Right atrium auricular region (tissue), 2 donors: Measurements from ENCODE around the gene ACOXL. TPM values are rescaled to one million over a fixed set of nuclear protein-coding genes. Genes with fewer than 3 reads are reported as not detected.
A peak's percentile ranks its signal among the peaks of the same experiment; 100 is the strongest.

Source experiments
- DNase-seq: peaks from one replicate; pipeline ENCODE4 v3.0.0-alpha.2; 2019; ENCODE audit warnings: low spot score
- H3K27ac ChIP-seq, 2 donors: fragments of 200-600 bp; sonication (generic); 1 replicate in 1 of 2; 2 replicates in 1 of 2; pipeline ENCODE4 v1.5.1; 2016 to 2019
- H3K27me3 ChIP-seq, 2 donors: fragments of 200-600 bp; sonication (generic); one replicate each; pipeline versions ENCODE4 v1.5.1 to v1.6.0; 2017 to 2019
- H3K36me3 ChIP-seq: fragments of 200-600 bp; sonication (generic); one replicate; pipeline ENCODE4 v1.5.1; 2016
- H3K4me1 ChIP-seq, 2 donors: fragments of 200-600 bp; sonication (generic); one replicate each; pipeline versions ENCODE4 v1.5.1 to v1.6.0; 2017 to 2019
- H3K4me3 ChIP-seq, 2 donors: fragments of 200-600 bp; sonication (generic); 1 replicate in 1 of 2; 2 replicates in 1 of 2; pipeline ENCODE4 v1.5.1; 2017 to 2019; ENCODE audit warnings: mild to moderate bottlenecking in 1 of 2, moderate library complexity in 1 of 2
- H3K9me3 ChIP-seq, 2 donors: fragments of 200-600 bp; sonication (generic); one replicate each; pipeline ENCODE4 v1.5.1; 2019
- CTCF ChIP-seq, 2 donors: fragments of 200-600 bp; sonication (generic); IDR thresholded peaks; one replicate each; pipeline ENCODE4 v1.5.1; 2019; ENCODE audit warnings: antibody characterized with exemption in 2 of 2
- total RNA-seq, 2 donors: library from RNA; depleted of rRNA; stranded (reverse); fragments of >200 nt; gene quantifications; one replicate each; pipeline ENCODE4 v1.1.0, GENCODE V29; 2016

ACOXL gene
- total RNA-seq, 2 donors from 2014 or later: 0.33 to 0.55 TPM

- Histone ChIP-seq H3K27ac (no peak overlapping the region), H3K4me3 (no peak overlapping the region), H3K27me3 (no peaks in the 10 kb centered on the region), H3K4me1 (peaks cover 0 to 22% of the 10 kb centered on the region in 2 donors), H3K36me3 (no peaks in the 10 kb centered on the region), H3K9me3 (no peaks in the 10 kb centered on the region)
- DNase-seq: no peak
- no peak for TF ChIP-seq CTCF (IDR thresholded peaks at IDR 0.05)
Measured at GRCh38 chr2:111030945-111031344, 298.6 kb downstream of the ACOXL start.

GRCh38 chr2:111031546-111032478 is 299.4 kb downstream of the ACOXL start:
- Histone ChIP-seq H3K4me1 (peaks cover 0 to 22% of the 10 kb centered on the region in 2 donors), H3K27ac (no peak overlapping the region), H3K4me3 (no peak overlapping the region), H3K36me3 (no peaks in the 10 kb centered on the region), H3K27me3 (no peaks in the 10 kb centered on the region), H3K9me3 (no peaks in the 10 kb centered on the region)
- no peak for TF ChIP-seq CTCF (IDR thresholded peaks at IDR 0.05)
- peak; percentile 48 for DNase-seq

GRCh38 chr2:111032721-111033429 is 300.5 kb downstream of the ACOXL start:
- Histone ChIP-seq H3K4me3 (no peak overlapping the region), H3K36me3 (no peaks in the 10 kb centered on the region), H3K9me3 (no peaks in the 10 kb centered on the region), H3K27ac (no peak overlapping the region), H3K4me1 (peaks cover 0 to 22% of the 10 kb centered on the region in 2 donors), H3K27me3 (no peaks in the 10 kb centered on the region)
- DNase-seq: peak; percentile 55
- no peak for TF ChIP-seq CTCF (IDR thresholded peaks at IDR 0.05)

GRCh38 chr2:111034146-111034545 is 301.8 kb downstream of the ACOXL start:
- H3K27ac ChIP-seq: no peak overlapping the region
- no peaks in the 10 kb centered on the region for H3K36me3 ChIP-seq
- no peak for TF ChIP-seq CTCF (IDR thresholded peaks at IDR 0.05)
- H3K4me1 ChIP-seq: peaks cover 0 to 22% of the 10 kb centered on the region in 2 donors
- no peaks in the 10 kb centered on the region for H3K9me3 ChIP-seq
- DNase-seq: no peak
- H3K4me3 ChIP-seq: no peak overlapping the region
- no peaks in the 10 kb centered on the region for H3K27me3 ChIP-seq

- Histone ChIP-seq H3K36me3 (no peaks in the 10 kb centered on the region), H3K27me3 (no peaks in the 10 kb centered on the region), H3K9me3 (no peaks in the 10 kb centered on the region), H3K4me3 (no peak overlapping the region), H3K27ac (no peak overlapping the region), H3K4me1 (peaks cover 0 to 22% of the 10 kb centered on the region in 2 donors)
- no peak for TF ChIP-seq CTCF (IDR thresholded peaks at IDR 0.05)
- no peak for DNase-seq
Measured at GRCh38 chr2:111034606-111035005, 302.2 kb downstream of the ACOXL start.
